HG02759 (cell line): ENCODE measurements around the gene WDSUB1.

Experiments used
- ATAC-seq: cut with Tn5 transposase; IDR thresholded peaks from one replicate; pipeline ENCODE4 v1.9.1; 2021; ENCODE audit warnings: mild to moderate bottlenecking, moderate library complexity; ENCODE audit not compliant: unreplicated experiment

The WDSUB1 gene

GRCh38 chr2:159199761-159200465 is 86.6 kb downstream of the WDSUB1 start:
- ATAC-seq: no peak

- ATAC-seq: no peak
Observed at GRCh38 chr2:159199236-159199635, 87.3 kb downstream of the WDSUB1 start.

- ATAC-seq: no peak
Observed at GRCh38 chr2:159196393-159196925, 90.0 kb downstream of the WDSUB1 start.

- ATAC-seq: no peak
Observed at GRCh38 chr2:159195697-159196096, 90.8 kb downstream of the WDSUB1 start.

- ATAC-seq: no peak
Observed at GRCh38 chr2:159194241-159194640, 92.3 kb downstream of the WDSUB1 start.

GRCh38 chr2:159193791-159194190 is 92.7 kb downstream of the WDSUB1 start:
- ATAC-seq: no peak

GRCh38 chr2:159192371-159192918 is 94.1 kb downstream of the WDSUB1 start:
- no peak for ATAC-seq

- ATAC-seq: no peak
Observed at GRCh38 chr2:159188449-159188848, 98.1 kb downstream of the WDSUB1 start.

GRCh38 chr2:159187106-159187505 is 99.4 kb downstream of the WDSUB1 start:
- ATAC-seq: no peak

GRCh38 chr2:159186462-159186861 is 100.0 kb downstream of the WDSUB1 start:
- peak; percentile 57 for ATAC-seq
